GM12878 (cell line): Measurements from ENCODE around the gene NARF. TPM values are rescaled to one million over a fixed set of nuclear protein-coding genes. Genes with fewer than 3 reads are reported as not detected.
"Not testable (repeated sequence)": the region's sequence is repeated elsewhere in the genome, so short reads cannot be mapped to it uniquely, and the experiment has no call there.

Source experiments
- ATAC-seq: fragments of 200-7000 bp; cut with Tn5 transposase; 3 replicates; pipeline ENCODE4 v1.9.1; 2020; ENCODE audit warnings: mild to moderate bottlenecking, moderate library complexity
- BruUV-seq: library from RNA; stranded (reverse); fragments of 400-500 nt; replicated peaks from 2 replicates; lab custom pipeline; 2021; lab: Mats Ljungman, UMichigan
- CTCF ChIA-PET: fragments of 300-600 bp; sonication (Branson Sonifier 250); formaldehyde crosslinking; extraction: SDS; loops from one replicate; lab custom pipeline; 2021; ENCODE audit warnings: inconsistent platforms; lab: Yijun Ruan, JAX
- POLR2A ChIA-PET: fragments of 350-600 bp; formaldehyde crosslinking; extraction: SDS; loops from one replicate; lab custom pipeline; 2021; ENCODE audit warnings: inconsistent platforms; lab: Charles Lee
- RAD21 ChIA-PET: fragments of 300-600 bp; sonication (Branson Sonifier 250); formaldehyde crosslinking; loops from one replicate; lab custom pipeline; 2023; ENCODE audit warnings: antibody characterized with exemption; ENCODE audit not compliant: unreplicated experiment; lab: Charles Lee
- SMC1A ChIA-PET: fragments of 300-600 bp; sonication (Branson Sonifier 250); formaldehyde crosslinking; loops from one replicate; lab custom pipeline; 2023; ENCODE audit not compliant: unreplicated experiment, uncharacterized antibody; lab: Charles Lee
- DNase-seq: peaks from one replicate; pipeline ENCODE4 v3.0.0-alpha.2; 2011; ENCODE audit warnings: low read depth, low spot score
- FAIRE-seq: peaks from 3 replicates; lab custom pipeline; 2011; peaks lifted over from hg19 to GRCh38; lab: Jason Lieb, UNC
- H2AFZ ChIP-seq: 2 replicates; pipeline ENCODE4 v1.6.0; 2011; ENCODE audit warnings: low read depth, low read length, control low read depth; ENCODE audit not compliant: control insufficient read depth
- H3K27ac ChIP-seq: 2 replicates; pipeline ENCODE4 v1.5.1; 2011; ENCODE audit warnings: control low read depth; ENCODE audit not compliant: control insufficient read depth, insufficient read depth
- H3K27me3 ChIP-seq, 2 experiments: replicated peaks in 1 of 2; 2 replicates each; pipeline versions ENCODE4 v1.6.0 to v1.6.1; 2011; ENCODE audit warnings: low read length in 1 of 2; ENCODE audit not compliant: control insufficient read depth in 2 of 2, insufficient read depth in 2 of 2
- H3K36me3 ChIP-seq, 2 experiments: 2 replicates each; pipeline ENCODE4 v1.5.1; 2011; ENCODE audit warnings: low read length in 1 of 2; ENCODE audit not compliant: control insufficient read depth in 2 of 2, insufficient read depth in 2 of 2
- H3K4me1 ChIP-seq: 2 replicates; pipeline ENCODE4 v1.6.1; 2011; ENCODE audit warnings: mild to moderate bottlenecking, low read length, moderate library complexity, mixed read lengths; ENCODE audit not compliant: control insufficient read depth, insufficient read depth
- H3K4me2 ChIP-seq: 2 replicates; pipeline ENCODE4 v1.6.0; 2011; ENCODE audit warnings: control low read depth; ENCODE audit not compliant: control insufficient read depth, insufficient read depth
- H3K4me3 ChIP-seq: fragments of 200-600 bp; sonication (generic); 2 replicates; pipeline ENCODE4 v1.5.1; 2016
- H3K79me2 ChIP-seq: 2 replicates; pipeline ENCODE4 v1.6.0; 2011; ENCODE audit warnings: low read length; ENCODE audit not compliant: control insufficient read depth, insufficient read depth
- H3K9ac ChIP-seq: 2 replicates; pipeline ENCODE4 v1.8.0; 2011; ENCODE audit warnings: low read length, control low read depth, mixed read lengths; ENCODE audit not compliant: control insufficient read depth, insufficient read depth
- H3K9me3 ChIP-seq: replicated peaks from 3 replicates; pipeline ENCODE4 v1.5.1; 2011; ENCODE audit warnings: mild to moderate bottlenecking, low read length; ENCODE audit not compliant: control insufficient read depth, insufficient read depth
- H4K20me1 ChIP-seq: 2 replicates; pipeline ENCODE4 v1.6.0; 2011; ENCODE audit not compliant: control insufficient read depth, insufficient read depth
- BHLHE40 ChIP-seq, 2 experiments: fragments of 450-650 bp in 1 of 2; IDR thresholded peaks; 2 replicates each; pipeline ENCODE4 v1.6.1; 2011 to 2017; ENCODE audit warnings: low read depth in 2 of 2, borderline replicate concordance in 1 of 2, improper control_type of control experiment in 1 of 2, low read length in 1 of 2, mild to moderate bottlenecking in 1 of 2
- CBX5 ChIP-seq: sonication (generic); IDR thresholded peaks from 2 replicates; pipeline ENCODE4 v1.6.1; 2016; ENCODE audit warnings: low read depth, moderate library complexity, mild to moderate bottlenecking, inconsistent platforms
- CREB1 ChIP-seq: IDR thresholded peaks from 2 replicates; pipeline ENCODE4 v1.6.1; 2012; ENCODE audit warnings: low read depth, mild to moderate bottlenecking, inconsistent platforms
- IKZF2 ChIP-seq, 2 experiments: fragments of 450-650 bp; IDR thresholded peaks; 2 replicates each; pipeline ENCODE4 v1.6.1; 2017; ENCODE audit warnings: mild to moderate bottlenecking in 2 of 2, moderate library complexity in 2 of 2
- MEF2B ChIP-seq: fragments of 450-650 bp; IDR thresholded peaks from 2 replicates; pipeline ENCODE4 v1.6.1; 2018; ENCODE audit warnings: mild to moderate bottlenecking, moderate library complexity; ENCODE audit not compliant: partially characterized antibody, poor library complexity, severe bottlenecking
- MLLT1 ChIP-seq: fragments of 450-650 bp; IDR thresholded peaks from 2 replicates; pipeline ENCODE4 v1.6.1; 2016; ENCODE audit warnings: mild to moderate bottlenecking
- MTA2 ChIP-seq: fragments of 450-650 bp; IDR thresholded peaks from 2 replicates; pipeline ENCODE4 v1.6.1; 2016; ENCODE audit warnings: low read depth, mild to moderate bottlenecking, moderate library complexity
- NBN ChIP-seq: fragments of 450-650 bp; IDR thresholded peaks from 2 replicates; pipeline ENCODE4 v1.6.1; 2016
- NFYB ChIP-seq: IDR thresholded peaks from 2 replicates; pipeline ENCODE4 v1.6.1; 2011; ENCODE audit warnings: low read depth, mild to moderate bottlenecking, low read length, improper control_type of control experiment, moderate library complexity; ENCODE audit not compliant: insufficient read depth
- NR2F1 ChIP-seq: fragments of 450-650 bp; conservative IDR thresholded peaks from 2 replicates; pipeline ENCODE4 v1.6.1; 2017; ENCODE audit warnings: mild to moderate bottlenecking
- SMARCA5 ChIP-seq: fragments of 450-650 bp; IDR thresholded peaks from 2 replicates; pipeline ENCODE4 v1.6.1; 2017; ENCODE audit warnings: mild to moderate bottlenecking
- WGBS: methylation state at CpG from one replicate; pipeline ENCODE4 v1.1.6; 2016; ENCODE audit warnings: low lambda C conversion rate; ENCODE audit not compliant: insufficient replicate concordance, insufficient coverage; ENCODE audit errors: missing lambda C conversion rate; 5-methylcytosine and 5-hydroxymethylcytosine counted together
- in situ Hi-C: fragments of 300-500 bp; cut with MboI; formaldehyde crosslinking; loops from 9 replicates; pipeline ENCODE4 v1.14.3; 2018; ENCODE audit warnings: mixed read lengths
- intact Hi-C: fragments of 100-400 bp; cut with micrococcal nuclease; formaldehyde crosslinking; loops from one replicate; pipeline ENCODE4 v1.14.2; 2022; ENCODE audit not compliant: unreplicated experiment
- polyA plus RNA-seq, 11 experiments: library from polyadenylated mRNA; depleted of rRNA in 4 of 11; unstranded in 6 of 11; stranded (reverse) in 5 of 11; fragments of >200 nt; fragmentation: Nextera tagmentation in 4 of 11; fragmentation: Illumina TruSeq in 1 of 11; extraction: Ambion mirVana in 4 of 11; extraction: Trizol in 1 of 11; gene quantifications; 1 replicate in 1 of 11; 2 replicates in 10 of 11; pipeline versions ENCODE4 v1.2.1 to v1.2.3, GENCODE V29; 2011 to 2016; ENCODE audit warnings: inconsistent platforms in 2 of 11, missing spikeins in 2 of 11, low read depth in 1 of 11
- total RNA-seq, 4 experiments: library from RNA; depleted of rRNA in 3 of 4; stranded (reverse); fragments of >200 nt in 3 of 4; fragmentation: Illumina TruSeq in 1 of 4; extraction: Trizol in 1 of 4; gene quantifications; 2 replicates each; pipeline versions ENCODE4 v1.2.1 to v1.2.3, GENCODE V29; 2013 to 2021

The NARF gene
- total and polyA plus RNA-seq, 10 of the 15 experiments (the other 5 are each of a cell fraction or from before 2014, with no cell fraction given) = 16.7 to 126 (median 47.5) TPM

- peak; percentile 85 for TF ChIP-seq IKZF2 (IDR thresholded peaks at IDR 0.05)
- peak; percentile 63 for TF ChIP-seq MEF2B
- TF ChIP-seq CREB1 = peak; percentile 56
- TF ChIP-seq BHLHE40 (IDR thresholded peaks at IDR 0.05; ENCODE audit: borderline replicate concordance in 1 of 2, low read depth in 2 of 2, low read length in 1 of 2) = peak in 1 of 2 experiments; percentile 57; a peak in 1 of 4 replicates
- peak; percentile 96 for TF ChIP-seq CBX5
- peak; percentile 95 for TF ChIP-seq NBN
- TF ChIP-seq MTA2 = peak; percentile 73
- TF ChIP-seq SMARCA5 = peak; percentile 93
- TF ChIP-seq MLLT1 = peak; percentile 73
- TF ChIP-seq NR2F1 = peak; percentile 61
Measured at GRCh38 chr17:82506402-82506801, 47.9 kb downstream of the NARF start (continued).

- H3K27me3 ChIP-seq = no peaks in the 10 kb centered on the region
- ChIA-PET SMC1A (interaction anchor here (0.8 to 3.0 kb wide), 8 partner anchors 11 to 89 kb away, joined by 3 to 12 read pairs (median 4); no protein-coding TSS in a partner anchor), RAD21 (interaction anchor here (0.7 to 1.6 kb wide), 3 partner anchors 10 to 357 kb away, joined by 3 to 4 read pairs (median 4); no protein-coding TSS in a partner anchor), CTCF (interaction anchor here (1.4 to 5.6 kb wide), 4 partner anchors 12 to 46 kb away, joined by 6 to 26 read pairs (median 10); partner anchors contain the start of gene FOXK2), POLR2A (interaction anchor here (0.7 to 2.7 kb wide), 7 partner anchors 10 to 60 kb away, joined by 3 to 19 read pairs (median 9); partner anchors contain the start of gene FOXK2)
- no peak overlapping the region; the same call in 1 of the 2 replicates for H3K27ac ChIP-seq
- peaks cover 11% of the 10 kb centered on the region for H3K4me1 ChIP-seq
- no peak for ATAC-seq
- no peak overlapping the region for H3K4me3 ChIP-seq
- H2AFZ ChIP-seq = no peak overlapping the region; the same call in 1 of the 2 replicates
- H3K9ac ChIP-seq = no peak overlapping the region
- H3K4me2 ChIP-seq = no peak overlapping the region
- FAIRE-seq = peak; percentile 70
- no TSS peak for BruUV-seq
- intact Hi-C loops (no loop called here), in situ Hi-C loops (no loop called here)
- WGBS = 95% methylated on average over 6 of the region's 7 CpGs
- H4K20me1 ChIP-seq = no peaks in the 10 kb centered on the region
- no peaks in the 10 kb centered on the region for H3K36me3 ChIP-seq
- DNase-seq = no peak
- H3K79me2 ChIP-seq = no peaks in the 10 kb centered on the region
- 0 out of 4 replicates have a peak, but pooled peaks of 1 of the 2 experiments have one; percentile 18 for TF ChIP-seq IKZF2 (IDR thresholded peaks at IDR 0.05)
- TF ChIP-seq NFYB = no peak
- no peak for TF ChIP-seq NBN
- H3K9me3 ChIP-seq = no peaks in the 10 kb centered on the region; the same call in 2 of the 3 replicates
Measured at GRCh38 chr17:82507631-82508175, 49.2 kb downstream of the NARF start.

GRCh38 chr17:82511642-82512041 lies 53.1 kb downstream of the NARF start:
- H3K4me2 ChIP-seq, H4K20me1 ChIP-seq, H3K27ac ChIP-seq, SMC1A ChIA-PET, H3K9ac ChIP-seq, ATAC-seq, FAIRE-seq, H3K79me2 ChIP-seq, intact Hi-C loops, H3K36me3 ChIP-seq, H3K9me3 ChIP-seq, H3K27me3 ChIP-seq, H3K4me3 ChIP-seq, CTCF ChIA-PET, H2AFZ ChIP-seq, in situ Hi-C loops, DNase-seq, BruUV-seq, POLR2A ChIA-PET: not testable (repeated sequence)
- peaks cover 11% of the 10 kb centered on the region for H3K4me1 ChIP-seq
- WGBS = 68% methylated on average over 5 of the region's 5 CpGs
- RAD21 ChIA-PET = interaction anchor here (1.6 kb wide), 1 partner anchor 11 kb away, joined by 3 read pairs; no protein-coding TSS in a partner anchor
